ENCODE data around the gene MMRN2.
"Not testable (repeated sequence)": the region's sequence is repeated elsewhere in the genome, so short reads cannot be mapped to it uniquely, and the experiment has no call there.

The MMRN2 gene

DNA sequence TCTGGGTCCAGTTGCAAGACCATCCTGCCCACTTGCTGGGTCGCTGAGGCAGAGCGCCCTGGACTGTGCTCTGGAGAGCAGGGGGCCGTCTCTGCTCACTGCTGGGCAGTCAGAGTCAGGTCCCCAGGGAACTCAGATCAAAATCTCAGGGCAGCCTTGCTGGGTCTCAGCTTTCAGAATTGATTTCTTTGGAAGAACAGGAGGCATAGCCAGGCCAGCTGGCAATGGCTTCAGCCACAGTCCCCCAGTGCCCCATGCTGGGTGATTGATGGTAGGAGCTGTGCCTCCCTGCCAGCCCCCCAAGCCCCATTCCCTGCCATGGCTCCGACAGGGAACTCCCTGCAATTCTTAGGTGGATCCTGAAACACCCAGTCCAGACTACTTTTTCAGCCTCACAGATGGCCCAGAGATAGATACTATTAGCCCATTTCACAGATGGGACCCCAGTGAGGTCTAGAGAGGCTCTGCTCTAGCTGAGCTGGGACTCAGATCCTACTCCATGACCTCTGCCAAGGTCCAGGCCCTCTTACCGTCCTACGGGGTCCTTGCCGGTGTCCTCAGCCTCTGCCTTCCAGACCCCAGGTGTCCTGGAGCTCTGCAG, 467 bp downstream of the MMRN2 start:
- no peak for DNase-seq

DNA sequence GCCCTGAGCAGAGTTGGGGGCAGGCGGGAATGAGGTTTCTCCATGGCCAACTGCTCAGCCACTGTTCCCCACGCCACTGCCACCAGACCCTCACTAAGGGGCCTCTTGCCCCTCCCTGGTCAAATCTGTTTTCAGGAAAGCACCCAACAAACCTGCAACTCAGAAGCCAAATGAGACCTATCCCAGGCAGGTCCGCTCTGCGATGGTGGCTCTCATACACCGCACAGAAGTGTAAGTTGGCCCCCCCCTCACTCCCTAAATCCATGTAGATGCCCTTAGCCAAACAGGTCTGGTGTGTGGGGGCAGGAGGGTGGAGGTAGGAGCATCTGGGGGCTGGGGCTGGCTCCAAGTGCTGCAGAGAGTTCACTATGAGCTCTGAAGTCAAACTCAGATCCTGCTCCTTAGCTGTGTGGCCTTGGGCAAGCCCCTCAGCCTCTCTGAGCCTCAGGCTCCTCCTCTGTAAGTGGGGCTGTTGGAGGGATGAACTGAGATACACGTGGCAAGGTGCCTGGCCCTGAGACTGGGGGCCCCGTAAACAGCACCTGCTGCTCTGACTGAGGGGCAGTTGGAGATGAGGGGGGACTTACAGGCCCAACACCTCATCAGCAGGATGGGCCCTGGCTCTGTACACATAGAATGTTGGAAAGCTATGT, 1.1 kb downstream of the MMRN2 start:
- no peak for DNase-seq

DNA sequence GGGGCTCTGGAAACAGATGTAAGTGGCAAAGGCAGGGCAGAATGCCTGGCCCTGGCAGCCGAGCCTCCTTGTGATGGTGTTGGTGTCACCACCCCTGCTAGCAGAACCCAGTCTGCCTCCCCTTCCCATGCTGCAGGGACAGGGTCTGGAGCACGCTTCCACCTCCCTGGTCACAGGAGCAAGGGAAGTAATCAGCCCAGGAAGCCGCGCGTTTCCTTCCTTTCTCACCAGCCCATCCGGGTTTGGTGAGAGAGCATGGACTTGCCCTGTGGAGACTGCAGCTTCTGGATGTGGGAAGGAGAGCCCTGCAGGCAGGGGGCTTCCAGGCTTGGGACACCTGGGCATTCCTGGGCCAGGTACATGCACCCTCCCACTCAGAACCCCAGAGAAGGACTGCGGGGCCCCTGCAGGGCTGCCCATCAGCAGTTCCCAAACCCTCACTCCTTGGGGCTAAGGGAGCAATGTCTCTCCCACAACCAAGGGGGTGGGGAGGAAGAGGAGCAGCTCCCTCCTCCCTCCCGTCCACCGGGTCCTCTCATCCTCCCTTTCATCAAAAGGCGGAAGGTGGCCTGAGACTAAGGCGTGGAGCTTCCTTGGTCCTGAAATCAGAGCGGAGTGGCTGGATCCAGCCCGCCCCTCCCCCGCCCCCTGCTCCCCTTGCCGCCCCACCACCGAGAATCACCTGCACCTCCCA, 1.8 kb downstream of the MMRN2 start:
- DNase-seq = no peak

DNA sequence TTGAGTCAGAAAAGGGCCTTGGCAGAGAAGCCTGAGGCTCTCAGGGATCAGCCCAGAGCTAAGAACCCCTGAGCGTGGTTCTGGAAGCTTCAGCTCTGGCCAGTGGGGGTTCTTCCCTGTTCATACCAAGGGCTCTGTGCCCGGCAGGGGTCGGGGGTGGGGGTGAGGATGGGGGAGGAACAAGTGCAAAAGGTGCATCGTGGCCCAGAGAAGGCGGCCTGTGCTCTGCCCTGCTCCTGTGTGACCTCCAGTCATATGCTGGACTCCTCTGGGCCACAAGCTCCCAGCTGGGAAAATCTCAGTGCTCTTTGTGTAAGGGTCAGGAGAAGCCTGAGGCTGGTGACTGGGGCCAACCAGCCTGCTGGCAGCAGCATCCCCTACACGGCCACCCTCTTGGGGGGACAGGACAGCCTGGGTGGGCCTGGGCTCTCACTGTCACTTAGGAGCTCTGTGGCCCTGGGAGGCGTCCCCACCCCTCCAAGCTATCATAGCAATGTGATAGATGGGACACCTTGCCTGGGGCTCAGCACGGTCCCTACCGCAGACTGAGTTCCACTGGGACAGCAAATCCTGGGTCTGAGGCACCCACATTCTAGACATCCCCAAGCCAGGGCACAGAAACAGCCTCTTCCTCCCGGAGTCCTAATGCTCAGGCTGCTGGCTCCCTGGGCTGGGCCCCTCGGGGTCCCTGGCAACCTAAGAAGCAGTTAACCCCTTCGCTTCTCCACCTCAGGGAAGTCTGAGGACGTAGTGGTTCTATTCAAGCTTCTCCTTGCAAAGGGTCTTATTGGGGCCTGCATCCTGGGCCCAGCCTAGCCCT, 2.5 kb downstream of the MMRN2 start:
- DNase-seq = no peak

DNA sequence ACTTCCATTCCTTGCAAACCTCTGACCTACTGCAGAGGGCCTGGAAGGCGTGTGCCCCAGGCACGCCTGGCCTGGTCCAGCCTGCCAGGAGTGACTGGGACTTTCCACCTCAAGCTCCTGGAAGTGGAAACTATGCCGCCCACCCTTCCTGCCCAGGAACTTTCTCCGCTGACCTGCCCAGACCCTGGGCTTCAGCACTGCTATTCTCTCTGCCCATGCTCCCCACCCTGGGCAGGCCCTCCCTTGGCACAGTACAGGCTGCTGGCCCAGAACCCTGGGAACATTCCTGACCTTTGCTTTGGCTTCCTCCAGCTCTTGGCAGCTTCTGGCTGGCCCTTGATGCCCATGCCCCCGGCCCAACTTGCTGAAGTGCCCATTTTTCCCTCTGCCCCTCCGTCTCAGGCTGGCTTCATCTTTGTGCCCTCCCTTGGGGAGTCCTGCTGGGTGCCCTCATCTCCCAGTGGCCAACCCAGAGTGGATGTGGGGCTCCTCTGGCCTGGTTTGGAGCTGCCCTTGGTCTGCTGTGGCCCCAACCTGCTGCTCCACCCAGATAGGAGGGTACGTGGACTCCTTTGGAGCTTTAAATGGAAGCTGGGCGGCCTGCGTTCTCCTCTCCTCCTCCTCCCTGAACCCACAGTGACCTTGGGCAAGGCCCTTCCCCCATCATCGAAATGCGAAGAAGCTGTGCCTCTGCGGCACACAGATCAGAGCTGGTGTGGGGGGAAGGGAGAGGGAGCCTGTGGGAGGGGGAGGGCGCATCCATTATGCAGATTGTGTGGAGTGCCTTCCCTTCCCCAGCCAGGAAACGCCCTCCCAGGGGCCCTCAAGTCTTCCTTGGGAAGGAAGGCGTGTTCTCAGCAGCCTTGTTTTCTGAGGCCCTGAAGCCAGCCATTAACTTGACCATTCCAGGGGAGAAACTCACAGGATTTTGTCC, 3.4 kb downstream of the MMRN2 start:
- DNase-seq = no peak

DNA sequence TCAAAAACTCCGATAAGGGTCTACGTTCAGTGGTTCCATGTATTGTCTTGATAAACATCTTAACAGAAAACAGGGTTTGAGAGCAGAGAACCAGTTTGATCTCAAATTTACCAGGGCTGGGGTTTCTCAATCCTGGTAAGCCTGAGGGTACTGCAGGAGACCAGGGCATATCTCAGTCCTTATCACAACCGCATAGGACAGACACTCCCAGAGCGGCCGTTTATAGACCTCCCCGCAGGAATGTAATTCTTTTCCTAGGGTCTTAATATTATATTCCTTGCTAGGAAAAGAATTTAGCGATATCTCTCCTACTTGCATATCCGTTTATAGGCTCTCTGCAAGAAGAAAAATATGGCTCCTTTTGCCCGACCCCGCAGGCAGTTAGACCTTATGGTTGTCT, 4.7 kb downstream of the MMRN2 start:
- DNase-seq = not testable (repeated sequence)

DNA sequence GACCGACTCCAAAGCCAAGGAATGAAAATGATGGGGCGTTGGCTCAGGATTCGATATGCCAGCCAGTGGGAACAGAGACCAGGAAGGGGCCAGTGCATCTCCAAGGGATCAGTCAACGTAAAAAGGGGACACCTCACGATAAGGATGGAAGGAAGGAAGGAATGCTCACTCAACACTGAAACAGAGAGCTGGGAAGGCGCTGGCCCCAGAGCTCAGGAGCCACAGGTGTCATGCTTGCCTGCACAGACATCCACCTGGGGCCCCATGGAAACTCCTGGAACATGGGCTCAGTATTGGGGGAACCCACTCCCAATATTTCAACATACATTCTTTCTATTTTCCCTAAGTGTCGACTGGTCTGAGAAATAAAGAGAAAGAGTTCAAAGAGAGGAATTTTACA, 5.3 kb downstream of the MMRN2 start:
- DNase-seq = no peak

DNA sequence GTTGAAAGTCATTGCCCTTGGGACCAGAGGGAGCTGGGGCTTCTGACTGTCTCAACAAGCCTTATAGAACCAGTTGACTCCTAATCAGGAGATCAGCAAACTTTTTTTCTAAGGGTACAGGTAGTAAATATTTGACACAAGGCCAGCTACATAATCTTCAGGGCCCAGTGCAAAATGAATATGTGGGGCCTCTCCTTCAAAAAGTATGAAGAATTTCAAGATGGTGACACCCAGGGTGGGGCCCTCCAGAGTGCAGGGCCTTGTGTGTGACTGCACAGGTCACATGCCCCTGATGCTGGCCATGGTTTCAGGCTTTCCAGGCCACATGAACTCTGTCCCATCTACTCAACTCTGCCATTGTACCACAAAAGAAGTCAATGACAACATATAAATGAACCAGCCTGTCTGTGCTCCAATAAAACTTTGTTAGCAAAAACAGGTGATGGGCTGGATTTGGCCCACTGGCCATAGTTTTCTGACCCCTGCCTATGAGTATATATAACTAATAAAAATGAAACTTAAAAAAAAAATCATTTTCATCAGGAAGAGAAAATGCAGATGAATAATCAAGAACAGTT, 6.1 kb downstream of the MMRN2 start:
- no peak for DNase-seq

DNA sequence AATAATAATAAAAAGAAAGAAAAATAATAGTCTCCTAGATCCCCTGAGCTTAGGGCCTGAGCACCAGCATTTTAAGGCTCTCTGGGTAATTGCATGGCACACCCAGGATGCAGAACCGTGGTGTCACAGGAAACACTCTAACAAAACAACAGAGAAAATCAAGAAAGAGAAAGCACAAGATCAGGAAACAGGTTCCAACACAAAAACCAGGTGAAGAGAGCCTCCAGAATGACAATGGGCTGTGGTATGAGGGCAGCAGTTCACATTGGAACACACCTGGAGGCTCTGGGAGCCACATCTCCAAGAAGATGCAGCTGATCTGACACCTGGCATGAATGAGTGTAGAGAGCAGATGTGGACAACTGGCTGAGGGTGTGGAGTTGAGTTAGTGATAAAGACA, 7.1 kb downstream of the MMRN2 start:
- DNase-seq = no peak

DNA sequence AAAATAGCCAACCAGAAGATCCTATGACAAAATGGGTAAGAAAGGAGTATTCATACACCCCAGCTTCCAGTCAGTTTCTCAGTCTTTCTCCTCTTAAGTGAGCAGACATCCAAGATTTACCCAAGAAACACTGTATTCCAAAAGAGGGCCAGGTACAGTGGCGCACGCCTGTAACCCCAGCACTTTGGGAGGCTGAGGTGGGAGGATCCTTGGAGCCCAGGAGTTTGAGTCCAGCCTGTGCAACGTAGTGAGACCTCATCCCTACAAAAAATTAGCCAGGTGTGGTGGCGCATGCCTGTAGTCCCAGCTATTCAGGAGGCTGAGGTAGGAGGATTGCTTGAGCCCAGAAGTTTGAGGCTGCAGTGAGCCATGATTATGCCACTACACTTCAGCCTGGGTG, 9.6 kb downstream of the MMRN2 start:
- DNase-seq = not testable (repeated sequence)

DNA sequence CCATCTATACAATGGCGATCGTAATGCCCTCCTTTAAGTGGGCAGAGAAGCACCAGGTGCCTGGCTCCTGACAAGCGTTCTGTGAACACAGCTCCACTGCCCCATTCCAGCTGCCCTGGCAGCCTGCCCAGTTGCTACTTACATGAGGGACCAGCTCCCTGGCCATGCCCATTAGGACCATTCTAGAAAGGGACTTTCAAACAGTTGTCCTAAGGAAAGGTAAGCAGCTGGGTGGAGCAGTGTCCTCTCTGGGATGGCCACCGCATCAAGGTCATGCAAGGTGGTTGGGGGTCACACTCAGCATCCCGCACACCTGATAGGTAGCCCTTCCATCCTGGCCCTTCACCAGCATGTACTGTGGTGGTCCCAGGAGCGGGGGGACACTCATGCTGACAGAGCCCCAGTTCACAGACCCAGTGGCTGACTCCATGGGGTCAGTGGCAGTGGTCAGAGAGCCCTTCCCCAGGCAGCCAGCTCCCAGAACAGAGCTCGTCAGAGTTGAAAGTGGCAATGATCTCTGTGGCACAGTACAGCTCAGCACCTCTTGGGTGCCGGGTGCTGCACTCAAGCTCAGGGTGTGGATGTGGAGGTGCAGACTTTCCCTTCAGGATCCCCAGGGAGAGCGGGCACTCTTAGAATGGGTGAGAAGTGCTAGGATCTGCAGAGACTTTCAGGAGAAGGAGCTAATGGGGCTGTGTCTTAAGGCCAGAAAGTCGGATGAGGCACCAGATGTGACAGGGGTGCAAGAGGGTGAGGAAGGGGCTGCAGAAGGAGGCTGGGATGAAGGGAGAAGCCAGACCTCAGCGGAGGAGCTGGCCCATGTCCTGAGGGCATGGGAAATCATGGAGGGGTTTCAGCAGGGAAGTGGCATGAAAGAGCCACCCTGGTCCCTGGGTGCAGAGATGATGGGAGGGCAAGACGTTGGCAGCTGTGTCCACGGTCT, 10.9 kb downstream of the MMRN2 start:
- no peak for DNase-seq

DNA sequence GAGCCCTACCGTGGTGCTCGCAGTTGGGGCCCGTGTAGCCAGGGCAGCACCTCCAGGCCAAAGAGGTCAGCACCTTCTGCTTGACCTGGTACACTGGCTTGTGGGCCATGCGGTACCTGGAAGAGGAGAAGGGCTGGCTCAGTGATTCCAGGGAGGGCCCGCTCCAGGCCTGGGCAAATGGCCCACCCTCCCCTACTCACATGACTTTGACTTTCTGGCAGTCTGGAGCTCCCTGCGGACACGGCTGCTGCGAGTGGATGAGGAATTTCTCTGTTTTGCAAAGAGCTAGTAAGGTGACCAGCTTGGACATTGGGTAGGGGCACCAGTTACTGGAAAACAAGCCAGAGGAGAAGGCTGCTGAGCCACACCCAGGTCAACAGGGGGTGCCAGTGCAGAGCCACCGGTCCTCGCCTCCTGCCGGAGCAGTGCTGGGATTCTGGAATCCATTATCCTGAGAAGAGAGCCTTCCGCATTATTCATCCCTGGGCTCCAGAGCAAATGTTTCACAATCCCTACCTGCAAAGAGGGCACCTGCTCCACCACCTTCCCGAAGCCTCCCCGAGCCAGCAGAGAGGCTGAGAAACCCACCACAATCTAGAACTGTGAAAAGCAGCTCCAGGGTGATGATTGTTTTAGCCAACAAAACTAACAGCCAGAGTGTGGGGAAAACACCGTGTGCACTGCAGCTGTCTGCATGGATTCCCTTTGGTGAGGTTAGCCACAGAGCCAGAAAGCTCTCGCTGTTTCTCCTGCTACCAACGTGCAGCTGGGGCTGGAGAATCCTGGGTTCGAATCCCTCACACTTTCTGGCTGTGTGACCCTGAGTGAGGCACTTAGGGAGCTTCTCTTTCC, 11.8 kb downstream of the MMRN2 start:
- DNase-seq = no peak

DNA sequence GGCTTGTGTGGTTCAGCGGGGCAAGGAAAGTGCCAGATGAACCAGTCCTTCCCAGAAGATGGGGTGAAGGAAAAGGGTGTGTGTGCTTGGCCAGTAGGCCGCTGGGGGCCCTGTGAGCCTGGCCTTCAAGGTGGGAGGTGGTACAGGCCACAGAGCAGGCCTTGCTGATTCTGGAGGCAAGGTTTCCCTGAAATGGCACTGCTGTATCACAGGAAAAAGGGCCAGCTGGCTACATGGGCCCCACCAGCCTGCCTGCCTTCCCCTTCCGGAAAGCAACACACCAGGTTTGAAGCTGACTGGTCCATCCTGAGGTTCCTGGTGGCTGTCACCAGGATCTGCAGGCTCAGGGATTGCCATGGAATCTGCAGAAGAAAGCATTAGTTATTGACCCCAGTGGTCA, 12.5 kb downstream of the MMRN2 start:
- no peak for DNase-seq

DNA sequence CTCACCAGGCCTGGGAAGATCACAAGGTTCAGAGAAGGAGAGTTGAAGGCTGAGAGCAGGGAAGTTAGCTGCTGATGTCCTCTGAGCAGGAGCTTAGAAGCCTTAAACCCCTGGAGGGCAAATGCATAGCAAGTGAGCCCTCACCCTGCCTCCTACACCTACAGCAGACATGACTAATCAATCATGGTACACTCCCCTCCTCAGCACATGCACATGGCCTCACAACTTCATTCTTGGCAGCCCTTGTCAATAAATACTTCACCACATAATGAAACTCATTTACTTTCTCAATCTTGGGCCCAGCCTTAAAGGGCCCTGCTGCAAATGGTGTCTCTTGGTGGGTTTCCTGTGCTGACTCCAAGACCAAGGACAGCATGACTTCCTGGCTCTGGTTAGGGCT, 12.9 kb downstream of the MMRN2 start:
- DNase-seq = no peak

DNA sequence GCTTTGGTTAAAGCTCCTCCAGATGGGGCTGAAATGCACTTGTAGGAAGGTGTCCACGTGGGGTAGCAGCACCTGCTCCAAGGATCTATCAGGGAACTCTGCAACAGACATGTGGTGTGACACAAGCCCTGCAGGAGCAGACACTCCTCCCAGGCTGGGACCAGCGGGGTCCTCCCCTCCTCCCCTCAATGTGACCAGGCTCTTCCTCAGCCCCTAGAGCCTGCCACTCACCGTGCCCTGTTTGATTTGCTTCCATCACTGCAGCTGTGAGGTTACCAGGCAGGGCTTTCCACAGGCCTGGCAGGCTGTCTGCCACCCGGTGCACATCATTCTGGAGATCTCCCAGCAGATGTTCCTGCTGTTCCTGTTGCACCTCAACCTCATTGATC, 13.4 kb downstream of the MMRN2 start:
- no peak for DNase-seq

DNA sequence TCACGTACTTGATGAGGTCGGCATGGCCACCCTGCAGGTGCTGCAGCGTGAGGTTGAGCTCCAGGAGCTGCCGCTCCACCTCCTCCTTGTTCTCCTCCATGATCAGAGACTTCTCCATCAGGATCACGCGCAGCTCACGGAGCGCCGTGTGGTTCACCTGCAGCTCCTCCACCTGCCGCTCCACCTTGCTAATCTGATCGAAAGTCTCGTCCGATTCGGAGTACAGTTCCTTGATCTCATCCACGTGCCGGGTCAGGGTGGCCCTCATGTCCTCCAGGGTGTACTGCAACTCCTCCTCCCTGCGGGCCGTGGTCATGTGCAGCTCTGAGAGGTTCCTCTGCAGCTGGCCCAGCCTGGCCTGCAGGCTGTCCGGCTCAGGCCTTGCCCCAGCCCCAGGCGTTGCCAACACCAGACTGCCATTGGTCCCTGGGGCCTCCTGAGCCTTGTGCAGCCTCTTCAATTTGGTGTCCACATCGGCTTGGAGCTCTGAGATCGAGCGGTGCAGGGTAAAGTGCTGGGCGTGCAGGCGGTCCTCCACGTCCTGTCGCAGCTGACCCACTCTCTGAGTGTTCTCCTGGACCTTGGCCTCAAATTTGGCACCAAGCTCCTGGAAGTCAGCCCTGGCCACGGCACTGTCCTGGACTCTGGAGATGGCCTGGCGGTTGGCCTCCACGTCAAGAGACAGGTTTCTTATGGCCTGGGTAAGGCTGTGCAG, 13.9 kb downstream of the MMRN2 start:
- no peak for DNase-seq

DNA sequence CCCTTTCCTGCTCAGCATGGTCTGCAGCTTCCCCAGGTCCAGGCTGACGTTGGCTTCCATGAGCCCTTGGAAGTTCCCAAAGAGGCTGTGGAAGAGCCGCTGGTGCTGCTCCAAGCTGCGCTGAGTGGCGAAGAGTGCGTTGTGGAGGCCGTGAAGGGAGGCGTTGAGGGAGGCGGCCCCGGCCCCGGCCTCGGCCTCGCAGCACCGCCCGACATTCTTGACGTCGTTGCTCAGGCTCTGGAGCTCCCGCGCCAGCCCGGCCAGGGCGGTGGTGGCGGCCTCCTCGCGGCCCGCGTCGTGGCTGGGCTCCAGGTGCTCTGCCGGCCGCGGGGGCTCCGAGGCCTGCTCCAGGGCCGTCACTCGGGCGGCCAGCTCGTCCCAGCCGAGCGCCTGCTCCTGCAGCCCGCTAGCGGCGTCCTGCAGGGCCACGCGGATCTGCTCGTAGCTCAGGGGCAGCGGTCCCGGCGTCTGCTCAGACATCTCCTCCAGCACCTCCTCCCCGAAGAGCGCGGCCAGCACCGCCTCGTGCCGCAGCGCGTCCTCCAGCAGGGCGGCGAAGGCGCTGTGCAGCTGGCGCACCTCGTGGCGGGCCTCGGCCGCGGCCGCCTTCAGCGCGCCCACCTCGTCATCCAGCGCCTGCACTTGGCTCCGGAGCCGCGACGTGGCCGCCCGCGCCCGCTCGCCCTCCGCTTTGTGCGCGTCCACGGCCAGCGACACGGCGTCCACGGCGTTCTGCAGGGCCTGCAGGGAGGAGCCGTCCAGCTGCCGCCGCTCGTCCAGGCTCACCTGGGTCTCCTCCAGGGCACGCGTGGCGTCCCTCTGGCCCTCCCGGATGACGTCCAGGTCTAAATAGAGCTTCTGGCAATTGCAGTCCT, 14.7 kb downstream of the MMRN2 start:
- DNase-seq = no peak

DNA sequence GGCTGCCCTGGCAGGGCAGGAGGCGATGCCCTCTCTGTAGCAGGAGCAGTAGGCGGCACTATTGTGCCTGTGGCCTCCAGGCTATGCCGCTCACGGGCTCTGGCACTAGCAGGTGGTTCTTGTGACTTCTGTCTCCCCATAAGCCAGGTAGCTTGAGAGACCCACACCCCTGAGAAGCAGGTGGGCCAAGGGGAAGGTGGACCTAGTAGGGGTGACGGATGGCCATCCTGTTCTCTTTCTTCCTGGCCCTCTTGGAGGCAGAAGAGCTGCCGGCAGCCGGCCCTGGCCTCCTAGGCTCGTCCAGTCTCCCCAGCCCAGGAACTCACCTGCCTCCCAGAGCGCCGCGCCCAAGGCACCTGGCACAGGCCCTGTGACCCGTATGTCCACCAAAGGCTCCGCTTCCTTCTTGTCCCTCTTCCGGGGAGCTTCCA, 15.4 kb downstream of the MMRN2 start:
- DNase-seq = no peak

Data from right kidney (tissue), 1 donor.